Hepatocyte (in vitro differentiated cells): ENCODE results near the gene BLNK.

ENCODE experiments used
- EZH2 ChIP-seq: fragments of 200-600 bp; sonication (generic); IDR thresholded peaks from 2 replicates; pipeline ENCODE4 v1.6.1; 2016; ENCODE audit warnings: antibody characterized with exemption, mild to moderate bottlenecking, borderline replicate concordance
- TF ChIP-seq, protein P1 (sequence below): fragments of 200-600 bp; sonication (generic); IDR thresholded peaks from 2 replicates; pipeline ENCODE4 v1.5.1; 2016; ENCODE audit warnings: antibody characterized with exemption, mild to moderate bottlenecking; ENCODE audit not compliant: poor library complexity

DNA sequence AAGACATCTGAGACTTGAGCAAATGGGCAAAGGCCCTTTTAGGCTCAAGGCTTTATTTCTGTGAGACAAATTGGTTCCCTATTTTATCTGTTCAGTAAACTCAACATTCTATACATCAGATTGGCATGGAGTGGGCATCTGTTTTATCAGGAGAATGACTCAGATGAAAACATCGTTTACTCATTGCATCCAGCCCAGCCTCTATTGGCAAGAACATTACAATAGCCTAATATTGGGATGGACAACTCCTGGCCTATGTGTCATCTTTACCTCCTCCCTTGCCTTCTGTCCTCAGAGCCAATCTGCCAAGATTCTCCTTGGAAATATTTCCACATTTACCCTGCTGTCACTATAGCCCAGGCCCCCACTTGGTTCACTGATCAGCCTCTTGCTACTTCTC lies 5.5 kb upstream of the BLNK start:
- no peak for TF ChIP-seq EZH2
- TF ChIP-seq, protein P1, sequence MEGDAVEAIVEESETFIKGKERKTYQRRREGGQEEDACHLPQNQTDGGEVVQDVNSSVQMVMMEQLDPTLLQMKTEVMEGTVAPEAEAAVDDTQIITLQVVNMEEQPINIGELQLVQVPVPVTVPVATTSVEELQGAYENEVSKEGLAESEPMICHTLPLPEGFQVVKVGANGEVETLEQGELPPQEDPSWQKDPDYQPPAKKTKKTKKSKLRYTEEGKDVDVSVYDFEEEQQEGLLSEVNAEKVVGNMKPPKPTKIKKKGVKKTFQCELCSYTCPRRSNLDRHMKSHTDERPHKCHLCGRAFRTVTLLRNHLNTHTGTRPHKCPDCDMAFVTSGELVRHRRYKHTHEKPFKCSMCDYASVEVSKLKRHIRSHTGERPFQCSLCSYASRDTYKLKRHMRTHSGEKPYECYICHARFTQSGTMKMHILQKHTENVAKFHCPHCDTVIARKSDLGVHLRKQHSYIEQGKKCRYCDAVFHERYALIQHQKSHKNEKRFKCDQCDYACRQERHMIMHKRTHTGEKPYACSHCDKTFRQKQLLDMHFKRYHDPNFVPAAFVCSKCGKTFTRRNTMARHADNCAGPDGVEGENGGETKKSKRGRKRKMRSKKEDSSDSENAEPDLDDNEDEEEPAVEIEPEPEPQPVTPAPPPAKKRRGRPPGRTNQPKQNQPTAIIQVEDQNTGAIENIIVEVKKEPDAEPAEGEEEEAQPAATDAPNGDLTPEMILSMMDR: no peak
